HG03442 (cell line): Measurements from ENCODE around the gene PLXDC2.
"Not testable (repeated sequence)": the region's sequence is repeated elsewhere in the genome, so short reads cannot be mapped to it uniquely, and the experiment has no call there.

Experiments used
- ATAC-seq: cut with Tn5 transposase; IDR thresholded peaks from one replicate; pipeline ENCODE4 v1.9.1; 2021; ENCODE audit warnings: mild to moderate bottlenecking, moderate library complexity; ENCODE audit not compliant: unreplicated experiment

PLXDC2 gene

DNA sequence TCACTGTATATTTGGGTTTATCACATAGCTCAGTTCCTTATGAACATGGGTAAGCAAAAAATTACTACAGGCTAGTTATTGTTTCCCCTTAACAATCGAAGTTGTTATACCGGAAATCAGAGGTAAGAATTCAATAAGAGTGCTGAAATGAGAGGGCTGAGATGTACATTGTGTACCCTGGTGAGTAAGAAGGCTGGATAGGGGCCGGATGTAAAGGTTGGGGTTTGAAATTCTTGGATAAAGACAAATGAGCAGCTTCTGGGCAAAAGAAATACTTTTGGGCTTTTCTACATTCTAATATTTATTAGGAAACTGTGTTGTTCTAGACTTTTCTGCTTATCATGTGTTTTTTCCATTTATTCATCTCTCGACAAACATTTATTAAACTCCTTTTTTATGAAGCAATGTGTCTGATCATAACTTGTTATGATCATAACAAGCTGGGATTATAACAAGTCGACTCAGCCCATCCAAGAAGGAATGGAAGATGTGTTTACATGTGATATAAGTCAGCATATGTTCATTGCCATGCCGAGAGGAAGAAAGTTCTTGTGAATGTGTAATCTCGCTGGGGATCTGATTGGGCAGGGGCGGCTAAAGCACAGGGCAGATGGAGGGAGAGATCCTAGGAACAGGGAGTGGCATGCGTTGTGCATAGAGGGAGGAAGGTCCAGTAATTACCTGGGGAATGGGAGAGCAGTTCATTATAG, 155.3 kb downstream of the PLXDC2 start:
- no peak for ATAC-seq

- no peak for ATAC-seq
These were observed 157.9 kb downstream of the PLXDC2 start for GRCh38 chr10:19974138-19974537.

DNA sequence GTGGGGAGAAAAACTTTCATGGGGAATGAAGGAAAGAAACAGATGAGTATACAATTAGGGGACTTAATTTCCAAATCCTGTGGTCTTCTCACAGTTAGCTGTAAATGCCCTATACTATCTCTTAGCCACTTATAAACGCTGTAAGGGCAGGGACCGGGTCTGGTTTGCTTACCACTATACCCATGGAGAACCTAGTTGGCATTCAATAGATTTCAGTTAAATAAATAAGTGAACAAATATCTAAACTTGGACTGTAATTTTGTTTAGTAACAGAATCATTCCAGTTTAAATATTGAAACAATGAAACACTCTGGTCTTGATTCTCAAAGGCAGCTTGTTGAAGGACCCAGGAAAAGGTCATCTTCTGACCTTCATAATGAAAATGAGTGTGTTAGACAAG, 158.3 kb downstream of the PLXDC2 start:
- no peak for ATAC-seq

DNA sequence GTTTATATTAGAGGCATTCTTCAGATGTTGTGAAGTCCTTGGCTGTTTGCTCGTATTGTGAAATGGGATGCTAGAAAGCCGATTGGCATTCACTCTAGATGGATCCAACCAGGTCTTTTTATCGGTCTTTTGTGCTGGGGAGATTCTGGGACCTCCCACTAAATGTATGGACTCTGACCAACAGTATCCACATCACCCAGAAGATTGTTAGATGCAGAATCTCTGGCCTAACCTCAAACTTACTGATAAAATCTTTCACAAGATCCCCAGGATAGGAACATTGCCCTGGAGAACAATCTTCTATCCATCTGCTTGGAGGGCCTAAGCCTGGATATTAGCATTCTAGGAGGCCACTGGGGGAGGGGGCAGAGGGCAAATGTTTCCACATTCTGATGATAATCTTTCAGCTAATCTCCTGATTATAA, 160.9 kb downstream of the PLXDC2 start:
- no peak for ATAC-seq

- no peak for ATAC-seq
These were observed 163.4 kb downstream of the PLXDC2 start for GRCh38 chr10:19979628-19980027.

DNA sequence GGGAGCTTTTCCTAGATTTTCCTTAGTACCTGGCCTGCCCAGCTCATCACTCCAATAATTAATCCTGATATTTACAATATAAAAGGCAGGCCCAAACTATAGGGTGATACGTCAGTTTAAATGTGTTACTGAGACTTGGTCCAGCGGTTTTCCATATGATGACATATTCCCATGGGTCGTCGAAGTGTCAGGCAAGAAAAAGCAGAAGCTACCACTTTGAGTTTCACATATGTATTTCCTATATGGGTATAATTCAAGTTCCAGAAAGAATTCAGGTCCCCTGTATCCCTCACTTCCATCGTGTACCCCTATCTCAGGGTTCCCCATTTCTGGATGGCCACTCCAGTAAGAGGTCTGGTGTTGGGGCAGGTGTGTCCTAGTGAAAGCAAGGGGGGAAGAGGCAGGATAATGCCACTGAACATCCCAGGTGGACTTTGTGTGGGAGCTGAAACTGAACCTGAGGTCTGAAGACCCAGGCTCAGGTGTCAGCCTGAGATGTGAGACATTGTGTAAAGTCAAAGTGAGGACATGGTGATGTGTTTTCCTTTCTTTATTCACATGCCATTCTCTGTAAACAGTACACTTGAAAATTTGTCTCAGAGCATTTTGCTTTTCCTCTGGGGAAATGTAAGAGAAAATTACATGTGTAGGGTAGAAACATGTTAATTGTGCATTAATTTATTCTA, 167.8 kb downstream of the PLXDC2 start:
- no peak for ATAC-seq

DNA sequence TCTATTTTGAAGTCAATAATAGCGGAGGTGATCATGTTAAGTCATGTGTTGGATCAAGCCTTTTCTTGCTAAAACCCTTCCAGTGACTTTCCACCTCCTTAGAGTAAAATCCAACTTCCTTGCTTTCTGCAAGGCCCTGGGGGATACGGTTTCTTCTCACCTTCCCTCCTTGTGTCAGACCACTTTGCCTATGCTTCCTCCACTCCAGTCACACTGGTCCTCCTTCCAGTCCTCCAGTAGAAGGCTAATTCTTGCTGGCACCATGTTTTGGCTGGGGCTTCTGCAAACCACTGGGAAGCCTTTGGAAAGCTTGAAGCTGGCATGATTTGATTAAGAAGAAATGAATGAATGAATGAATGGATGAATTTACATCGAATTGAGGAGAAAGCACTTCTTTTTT, 169.5 kb downstream of the PLXDC2 start:
- ATAC-seq = no peak

DNA sequence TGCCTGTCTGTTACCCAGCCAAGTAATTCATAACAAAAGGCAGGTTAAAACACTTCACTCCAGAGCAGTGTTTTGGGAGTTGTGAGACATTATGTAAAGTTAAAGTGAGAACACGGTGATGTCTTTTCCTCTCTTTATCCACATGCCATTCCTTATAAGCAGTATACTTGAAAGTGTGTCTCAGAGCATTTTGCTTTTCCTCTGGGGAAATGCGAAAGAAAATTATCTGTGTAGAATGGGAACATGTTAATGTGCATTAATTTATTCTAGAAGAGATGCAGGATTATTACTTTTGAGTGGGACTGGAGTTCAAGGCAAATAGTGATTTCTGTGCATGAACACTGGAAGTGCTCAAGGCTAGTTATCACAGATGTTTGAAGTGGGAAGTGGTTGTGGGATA, 170.4 kb downstream of the PLXDC2 start:
- ATAC-seq = no peak

GRCh38 chr10:19987931-19988330, 171.7 kb downstream of the PLXDC2 start:
- ATAC-seq = no peak

- no peak for ATAC-seq
These were observed 177.6 kb downstream of the PLXDC2 start for GRCh38 chr10:19993714-19994315.

DNA sequence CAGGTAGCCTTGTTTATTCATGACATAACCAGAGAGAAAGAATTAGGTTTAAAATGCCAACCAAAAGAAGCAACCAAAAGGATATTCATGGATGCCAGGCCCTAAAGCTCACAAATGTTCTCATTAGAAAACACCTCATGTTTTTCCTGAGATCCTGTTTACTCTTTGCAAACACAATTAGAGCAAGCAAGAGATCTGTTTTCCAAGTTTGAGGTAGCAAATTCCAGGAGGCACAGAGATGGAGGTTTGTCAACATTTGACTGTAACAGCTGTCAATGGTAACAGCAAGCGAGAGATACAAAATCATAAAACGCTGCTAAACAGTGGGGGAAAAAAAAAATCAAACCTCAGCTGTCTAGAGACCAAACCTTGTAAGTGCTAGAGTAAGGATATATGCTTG, 182.2 kb downstream of the PLXDC2 start:
- ATAC-seq = no peak

- no peak for ATAC-seq
These were observed 183.2 kb downstream of the PLXDC2 start for GRCh38 chr10:19999431-19999830.

GRCh38 chr10:20002026-20002425, 185.8 kb downstream of the PLXDC2 start:
- not testable (repeated sequence) for ATAC-seq

DNA sequence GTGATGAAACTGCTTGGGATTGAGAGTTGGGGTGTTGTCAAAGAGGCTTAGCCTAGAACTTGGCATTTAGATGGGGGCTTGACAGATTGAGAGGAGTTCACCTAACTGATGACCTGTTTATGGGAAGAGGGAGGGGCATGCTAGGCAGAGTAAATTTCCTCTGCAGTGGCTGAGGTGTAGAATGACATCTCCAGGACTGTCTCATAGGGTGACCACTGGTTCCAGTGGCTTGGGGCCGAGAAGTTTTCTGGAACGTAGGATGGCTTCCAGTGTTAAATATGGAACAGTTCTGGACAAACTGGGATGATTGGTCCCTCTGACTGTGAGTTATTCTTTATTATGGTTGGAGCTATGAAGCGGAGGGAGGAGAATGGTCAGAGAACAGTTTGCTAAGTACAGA, 186.4 kb downstream of the PLXDC2 start:
- ATAC-seq = no peak

DNA sequence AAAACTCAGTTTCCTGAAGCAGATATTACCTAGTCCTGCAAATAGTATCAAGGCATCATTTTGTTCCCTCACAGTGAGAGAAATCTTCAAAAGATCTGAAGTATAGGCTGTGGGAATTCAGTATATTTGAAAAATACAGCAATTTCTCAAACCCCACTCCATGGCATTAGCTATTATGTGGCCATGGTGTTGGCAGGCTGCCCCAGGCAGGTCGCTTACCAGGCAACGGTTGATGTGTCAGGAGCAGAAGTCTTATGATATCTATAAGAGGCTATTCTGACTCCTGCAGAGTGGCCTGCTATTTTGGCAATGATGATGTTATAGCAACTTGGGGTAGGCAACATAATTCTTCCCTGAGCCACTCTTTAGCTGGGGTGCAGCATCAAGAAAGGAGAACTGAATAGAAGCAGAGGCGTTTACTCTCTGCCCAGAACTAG, 187.9 kb downstream of the PLXDC2 start:
- ATAC-seq = peak; percentile 46

DNA sequence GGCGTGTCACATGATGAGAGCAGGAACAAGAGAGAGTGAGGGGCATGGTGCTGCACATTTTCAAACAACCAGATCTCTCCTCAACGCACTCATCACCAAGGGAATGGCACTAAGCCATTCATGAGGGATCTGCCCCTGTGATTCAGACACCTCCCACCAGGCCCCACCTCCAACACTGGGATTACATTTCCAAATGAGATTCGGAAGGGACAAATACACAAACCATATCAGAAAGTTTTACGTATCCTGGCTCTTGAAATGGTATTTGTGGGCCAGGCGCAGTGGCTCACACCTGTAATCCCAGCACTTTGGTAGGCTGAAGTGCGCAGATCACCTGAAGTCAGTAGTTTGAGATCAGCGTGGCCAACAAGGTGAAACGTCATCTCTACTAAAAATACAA, 189.4 kb downstream of the PLXDC2 start:
- ATAC-seq = no peak

DNA sequence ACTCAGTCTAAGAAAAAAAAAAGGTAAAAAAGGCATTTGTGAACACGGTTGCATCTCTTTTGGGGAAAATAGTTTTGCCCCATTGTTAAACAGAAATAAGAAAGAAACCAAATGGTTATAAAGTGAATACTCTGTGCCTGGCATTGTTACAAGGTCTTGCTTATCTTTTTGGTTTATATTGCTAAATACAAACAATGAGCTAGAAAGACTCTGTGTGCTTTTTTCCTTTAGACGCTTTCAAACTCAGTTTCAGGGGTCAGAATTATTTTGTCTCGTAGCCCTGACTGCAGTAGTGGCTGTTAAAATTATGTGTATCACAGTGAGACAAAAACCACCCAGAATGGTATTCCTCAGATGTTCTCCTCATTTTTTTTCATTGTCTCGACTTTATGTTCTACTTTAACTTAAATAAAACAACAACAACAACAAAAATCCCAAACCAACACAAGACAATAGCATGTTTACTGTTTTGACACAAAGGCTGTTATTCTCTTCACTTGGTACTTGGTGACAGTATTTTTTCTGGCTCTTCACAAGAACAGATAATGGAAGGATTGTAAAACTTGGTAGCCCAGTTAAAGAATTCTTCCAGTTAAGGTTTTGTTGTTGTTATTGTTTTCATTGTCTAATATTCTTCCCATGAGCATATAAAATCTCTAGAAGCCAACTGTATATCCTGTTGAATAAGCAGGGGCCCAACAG, 190.1 kb downstream of the PLXDC2 start:
- ATAC-seq = no peak

- no peak for ATAC-seq
These were observed 191.2 kb downstream of the PLXDC2 start for GRCh38 chr10:20007426-20007825.

GRCh38 chr10:20013991-20014750, 197.9 kb downstream of the PLXDC2 start:
- ATAC-seq = no peak

DNA sequence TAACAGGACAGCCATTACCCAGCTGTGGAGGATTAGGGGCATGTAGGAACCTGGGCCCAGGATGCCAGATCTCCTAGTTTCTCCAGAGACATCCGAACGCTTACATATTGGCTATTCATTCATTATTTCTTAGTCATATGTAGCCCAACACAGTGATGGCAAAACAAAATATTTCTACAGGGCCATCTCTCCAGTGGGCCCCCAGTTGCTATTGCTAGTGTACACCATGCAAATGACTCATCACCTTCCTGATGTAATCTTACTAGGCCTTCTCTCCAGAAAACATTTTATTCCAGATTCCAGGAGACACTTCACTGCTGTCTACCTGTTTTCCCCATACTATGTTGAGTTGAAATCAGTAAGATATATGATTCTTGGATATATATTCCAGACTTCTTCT, 201.7 kb downstream of the PLXDC2 start:
- no peak for ATAC-seq

DNA sequence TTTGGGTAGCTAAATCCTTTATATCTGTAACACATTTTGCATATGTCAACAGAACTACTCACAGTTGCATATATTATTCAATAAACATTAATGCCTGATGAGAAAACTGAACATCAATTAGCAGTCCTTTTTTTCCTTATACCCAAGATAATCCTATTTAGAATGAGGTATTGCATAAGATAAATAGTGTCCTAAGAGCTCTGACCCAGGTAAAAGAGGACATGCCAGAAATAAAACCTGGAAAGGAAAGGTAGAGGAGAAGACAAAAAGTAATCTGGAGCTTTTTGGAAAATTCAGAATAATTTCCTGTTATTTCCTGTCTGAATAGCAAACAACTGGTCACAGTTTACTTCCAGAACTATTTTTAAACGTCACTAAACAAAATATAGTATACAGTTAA, 204.4 kb downstream of the PLXDC2 start:
- no peak for ATAC-seq
